GM12892 (cell line): ENCODE data around the gene CRYL1.

Experiments used
- POLR2A ChIP-seq: IDR thresholded peaks from 2 replicates; pipeline ENCODE4 v1.6.1; 2011; ENCODE audit warnings: low read depth, low read length, control low read depth
- TAF1 ChIP-seq: IDR thresholded peaks from 2 replicates; pipeline ENCODE4 v1.6.1; 2011; ENCODE audit warnings: low read depth, mild to moderate bottlenecking, control low read depth, low read length, borderline replicate concordance

- no peak for TF ChIP-seq POLR2A
- no peak for TF ChIP-seq TAF1
These were observed 121.8 kb downstream of the CRYL1 start for GRCh38 chr13:20403826-20404225.
